MCF 10A (cell line): ENCODE results near the gene RAD51AP2. TPM values are rescaled to one million over a fixed set of nuclear protein-coding genes. Genes with fewer than 3 reads are reported as not detected.

Source experiments
- BruUV-seq: library from RNA; stranded (reverse); fragments of 400-500 nt; replicated peaks from 2 replicates; lab custom pipeline; 2021; lab: Mats Ljungman, UMichigan
- CTCF ChIA-PET: fragments of 300-600 bp; sonication (Branson Sonifier 250); formaldehyde crosslinking; extraction: SDS; loops from one replicate; lab custom pipeline; 2021; ENCODE audit warnings: antibody characterized with exemption, inconsistent platforms; lab: Yijun Ruan, JAX
- POLR2A ChIA-PET: fragments of 300-600, 350-650 bp; sonication (Branson Sonifier 250); formaldehyde crosslinking; extraction: SDS; loops from one replicate; lab custom pipeline; 2020; ENCODE audit warnings: antibody characterized with exemption, inconsistent platforms; lab: Yijun Ruan, JAX
- DNase-seq: peaks from one replicate; pipeline ENCODE4 v3.0.0-alpha.2; 2018; ENCODE audit not compliant: unreplicated experiment
- H3K27ac Mint-ChIP-seq: one replicate; pipeline ENCODE4 v1.8.0; 2022; ENCODE audit warnings: mild to moderate bottlenecking, low read depth, mixed read lengths; ENCODE audit not compliant: unreplicated experiment
- H3K27me3 Mint-ChIP-seq: one replicate; pipeline ENCODE4 v1.8.0; 2022; ENCODE audit warnings: mixed read lengths; ENCODE audit not compliant: insufficient read depth, unreplicated experiment
- H3K36me3 Mint-ChIP-seq: one replicate; pipeline ENCODE4 v1.8.0; 2022; ENCODE audit warnings: mild to moderate bottlenecking, moderate library complexity, mixed read lengths; ENCODE audit not compliant: insufficient read depth, unreplicated experiment
- H3K4me1 Mint-ChIP-seq: one replicate; pipeline ENCODE4 v1.8.0; 2022; ENCODE audit warnings: mixed read lengths; ENCODE audit not compliant: insufficient read depth, unreplicated experiment
- H3K4me3 Mint-ChIP-seq: one replicate; pipeline ENCODE4 v1.8.0; 2022; ENCODE audit warnings: mild to moderate bottlenecking, moderate library complexity, mixed read lengths; ENCODE audit not compliant: unreplicated experiment
- H3K9me3 Mint-ChIP-seq: one replicate; pipeline ENCODE4 v1.8.0; 2022; ENCODE audit warnings: mixed read lengths; ENCODE audit not compliant: unreplicated experiment
- CTCF ChIP-seq: fragments of 200-600 bp; IDR thresholded peaks from one replicate; pipeline ENCODE4 v1.8.0; 2022; ENCODE audit warnings: antibody characterized with exemption, mild to moderate bottlenecking; ENCODE audit not compliant: unreplicated experiment
- intact Hi-C: fragments of 100-400 bp; cut with micrococcal nuclease; formaldehyde crosslinking; loops from 2 replicates; pipeline ENCODE4 v1.14.1; 2022
- total RNA-seq: library from RNA; stranded (reverse); gene quantifications from 2 replicates; pipeline ENCODE4 v1.2.3, GENCODE V29; 2022

RAD51AP2 gene
- total RNA-seq, 1 experiment from 2014 or later = 0.14 TPM

- ChIA-PET CTCF (no interaction called here), POLR2A (interaction anchor here (1.1 kb wide), 1 partner anchor 18 kb away, joined by 6 read pairs; no protein-coding TSS in a partner anchor)
- no peak overlapping the region for H3K27ac Mint-ChIP-seq
- no peaks in the 10 kb centered on the region for H3K27me3 Mint-ChIP-seq
- no peaks in the 10 kb centered on the region for H3K9me3 Mint-ChIP-seq
- peaks cover 2% of the 10 kb centered on the region for H3K4me1 Mint-ChIP-seq
- H3K4me3 Mint-ChIP-seq = no peak overlapping the region
- no TSS peak for BruUV-seq
- DNase-seq = no peak
- TF ChIP-seq CTCF = no peak
- no peaks in the 10 kb centered on the region for H3K36me3 Mint-ChIP-seq
- intact Hi-C loops = no loop called here
Observed at GRCh38 chr2:17520761-17521160, 2.5 kb upstream of the RAD51AP2 start.

GRCh38 chr2:17519486-17519885 lies 1.2 kb upstream of the RAD51AP2 start:
- no peak for DNase-seq
- no peak overlapping the region for H3K27ac Mint-ChIP-seq
- H3K27me3 Mint-ChIP-seq = no peaks in the 10 kb centered on the region
- no peaks in the 10 kb centered on the region for H3K36me3 Mint-ChIP-seq
- no peak for TF ChIP-seq CTCF
- POLR2A ChIA-PET = no interaction called here
- no peaks in the 10 kb centered on the region for H3K9me3 Mint-ChIP-seq
- no peak overlapping the region for H3K4me3 Mint-ChIP-seq
- H3K4me1 Mint-ChIP-seq = peaks cover 5% of the 10 kb centered on the region
- BruUV-seq = no TSS peak
- CTCF ChIA-PET = interaction anchor here (1.1 kb wide), 1 partner anchor 747 kb away, joined by 4 read pairs; no protein-coding TSS in a partner anchor
- intact Hi-C loops = loop anchor here (2.0 kb wide), 1 partner anchor 19 kb away; no protein-coding TSS in a partner anchor

- no TSS peak for BruUV-seq
- Mint-ChIP-seq H3K36me3 (peaks cover 2% of the 10 kb centered on the region), H3K27me3 (no peaks in the 10 kb centered on the region), H3K27ac (peak overlapping the region; percentile 21), H3K4me1 (peaks cover 5% of the 10 kb centered on the region), H3K9me3 (no peaks in the 10 kb centered on the region), H3K4me3 (peak overlapping the region; percentile 76)
- no peak for DNase-seq
- ChIA-PET POLR2A (interaction anchor here (0.6 to 1.6 kb wide), 10 partner anchors 9 to 184 kb away, joined by 3 to 18 read pairs (median 4); partner anchors contain the start of gene VSNL1), CTCF (interaction anchor here (0.9 to 1.2 kb wide), 3 partner anchors 153 to 745 kb away, joined by 4 to 6 read pairs (median 4); no protein-coding TSS in a partner anchor)
- intact Hi-C loops = loop anchor here (2.0 kb wide), 1 partner anchor 21 kb away; no protein-coding TSS in a partner anchor
- no peak for TF ChIP-seq CTCF
Observed at GRCh38 chr2:17517481-17518211, 594 bp downstream of the RAD51AP2 start.

- DNase-seq = no peak
- ChIA-PET CTCF (interaction anchor here (0.6 to 0.8 kb wide), 2 partner anchors 64 to 1092 kb away, joined by 3 read pairs; no protein-coding TSS in a partner anchor), POLR2A (interaction anchor here (0.7 kb wide), 1 partner anchor 22 kb away, joined by 3 read pairs; no protein-coding TSS in a partner anchor)
- H3K9me3 Mint-ChIP-seq = no peaks in the 10 kb centered on the region
- H3K36me3 Mint-ChIP-seq = peaks cover 6% of the 10 kb centered on the region
- no peaks in the 10 kb centered on the region for H3K27me3 Mint-ChIP-seq
- H3K27ac Mint-ChIP-seq = no peak overlapping the region
- no TSS peak for BruUV-seq
- intact Hi-C loops = no loop called here
- no peak for TF ChIP-seq CTCF
- H3K4me1 Mint-ChIP-seq = peaks cover 5% of the 10 kb centered on the region
- H3K4me3 Mint-ChIP-seq = no peak overlapping the region
Observed at GRCh38 chr2:17515652-17516051, 2.6 kb downstream of the RAD51AP2 start.
